HG02885 (cell line): ENCODE measurements around the gene FREM1.

Experiments used
- ATAC-seq: cut with Tn5 transposase; IDR thresholded peaks from one replicate; pipeline ENCODE4 v1.9.1; 2021; ENCODE audit warnings: mild to moderate bottlenecking; ENCODE audit not compliant: unreplicated experiment, poor library complexity

Gene FREM1

DNA sequence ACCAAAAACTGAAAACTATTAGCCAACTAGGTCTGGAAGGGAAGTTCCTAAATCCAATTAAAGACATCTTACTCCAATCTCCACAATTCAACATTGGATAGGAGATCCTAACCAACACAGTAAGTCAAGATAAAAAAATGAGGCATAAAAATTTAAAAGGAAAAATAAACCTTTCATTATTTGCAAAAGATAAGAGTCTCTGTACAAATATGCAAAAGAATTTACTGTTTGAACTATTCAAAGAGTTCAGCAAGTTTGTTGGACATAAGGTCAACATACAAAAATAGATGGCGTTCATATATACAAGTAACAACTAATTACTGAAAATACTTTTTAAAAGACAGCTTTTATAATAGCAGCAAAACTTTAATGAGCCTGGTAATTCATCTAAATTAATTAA is 3.1 kb upstream of the FREM1 start:
- ATAC-seq, result no peak

DNA sequence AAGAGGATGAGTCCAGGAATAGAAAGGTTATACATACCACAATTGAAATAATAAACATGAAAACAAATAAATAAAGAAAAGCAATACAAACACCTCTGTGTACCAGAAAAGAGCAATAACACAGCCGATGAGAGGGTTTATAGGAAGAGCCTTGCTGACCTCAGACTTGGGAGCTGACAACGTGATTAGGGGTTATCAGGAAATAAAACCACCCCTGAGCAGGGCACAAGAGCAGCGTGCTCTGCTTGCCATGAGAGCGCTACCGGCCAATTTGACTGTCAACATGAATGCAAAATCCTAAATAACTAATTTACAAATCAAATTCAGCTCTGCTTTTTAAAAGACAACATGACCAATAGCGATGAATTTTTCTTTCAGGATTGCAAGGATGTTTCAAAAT is 2.6 kb upstream of the FREM1 start:
- ATAC-seq, result no peak

DNA sequence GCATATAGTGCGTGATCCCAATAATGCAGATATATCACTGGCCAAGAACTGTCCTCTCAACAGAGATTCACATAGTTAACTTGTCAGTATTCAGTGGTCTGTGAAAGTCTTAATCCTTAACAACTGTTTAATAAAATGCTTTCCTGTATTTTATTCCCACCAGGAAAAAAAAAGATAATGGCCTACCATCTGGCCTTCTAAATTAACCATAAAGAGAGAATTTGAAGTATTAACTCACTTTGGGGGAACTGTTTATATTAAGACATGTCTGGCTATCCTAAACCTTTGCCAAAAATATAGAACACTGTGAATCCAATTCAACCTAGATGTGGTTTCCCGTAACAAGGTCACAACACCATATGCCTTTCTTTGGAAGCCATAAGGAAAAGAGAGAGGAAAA is 818 bp upstream of the FREM1 start:
- ATAC-seq, result no peak

DNA sequence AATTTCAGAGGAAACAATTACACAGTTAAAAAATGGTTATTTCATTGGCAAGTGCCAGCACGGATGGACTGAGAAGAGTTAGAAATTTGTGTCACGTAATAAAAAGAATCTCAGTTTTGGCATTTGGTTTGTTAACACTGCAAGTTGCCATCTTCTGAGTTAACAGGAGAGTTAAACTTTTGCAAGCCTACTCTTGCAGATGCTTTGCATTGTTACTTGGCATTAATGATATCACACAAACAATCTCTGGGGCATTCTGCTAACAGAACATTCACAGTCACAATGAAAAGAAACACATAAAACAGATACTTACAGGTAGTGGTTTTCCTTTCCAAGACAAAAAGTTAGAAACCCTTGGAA is 647 bp downstream of the FREM1 start:
- no peak for ATAC-seq

DNA sequence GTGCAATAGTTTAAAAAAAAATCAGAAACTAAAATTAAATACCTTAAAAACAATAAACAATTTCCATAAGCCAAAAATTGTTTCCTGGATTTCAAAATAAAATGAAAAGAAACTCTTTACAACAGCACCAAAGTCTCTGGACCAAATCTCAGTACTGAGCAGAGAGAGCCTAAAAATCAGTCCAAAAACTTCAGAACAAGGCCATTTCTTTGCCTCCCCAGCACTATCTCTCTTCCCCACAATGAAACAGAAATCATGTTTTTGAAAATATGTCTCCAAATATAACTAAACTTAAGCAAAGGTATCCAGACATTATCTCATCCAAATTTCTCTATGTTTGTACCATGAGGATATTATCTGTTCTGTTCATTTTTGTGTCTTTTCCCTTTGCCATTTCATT is 1.0 kb downstream of the FREM1 start:
- no peak for ATAC-seq

DNA sequence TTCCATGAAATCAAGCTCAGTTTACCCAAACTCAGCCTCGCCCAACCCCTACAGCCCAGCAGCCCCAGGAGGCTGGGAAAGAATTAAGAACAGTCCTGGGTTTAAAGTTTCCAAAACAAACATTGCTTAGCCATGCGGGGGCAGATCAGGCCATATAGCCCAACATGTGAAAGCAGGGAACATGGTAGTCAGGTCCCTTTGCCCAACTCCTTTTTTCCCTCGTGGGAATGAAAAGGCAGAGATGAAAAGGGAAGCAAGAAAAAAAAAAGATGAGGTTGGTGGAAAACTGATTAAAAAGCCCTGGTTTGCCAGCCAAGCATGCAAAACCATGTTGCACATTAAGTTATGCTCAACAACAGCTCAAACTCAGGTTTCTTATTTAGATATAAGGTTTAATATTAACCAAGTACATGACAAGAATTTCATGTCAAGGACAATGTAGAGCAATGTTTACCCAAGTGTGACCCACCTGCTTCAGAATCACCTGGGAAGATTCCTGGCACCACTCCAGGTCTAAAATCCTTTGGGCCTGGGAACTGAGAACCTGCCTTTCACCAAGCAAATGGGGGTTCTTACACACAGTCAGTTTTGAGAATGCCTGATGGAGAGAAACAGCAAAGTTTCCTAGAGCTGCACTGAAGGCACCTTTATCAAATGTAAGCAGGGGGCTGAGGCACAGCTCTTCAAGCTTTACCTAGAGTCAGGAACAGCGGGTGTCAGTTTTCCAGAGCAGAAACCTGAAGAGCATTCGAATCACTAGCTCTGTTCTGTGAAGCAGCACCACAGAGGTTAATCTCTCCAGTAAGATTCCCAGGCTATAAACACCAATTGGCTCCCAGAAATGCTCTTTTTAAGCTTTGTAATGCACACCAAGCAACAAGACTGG is 1.7 kb downstream of the FREM1 start:
- no peak for ATAC-seq

DNA sequence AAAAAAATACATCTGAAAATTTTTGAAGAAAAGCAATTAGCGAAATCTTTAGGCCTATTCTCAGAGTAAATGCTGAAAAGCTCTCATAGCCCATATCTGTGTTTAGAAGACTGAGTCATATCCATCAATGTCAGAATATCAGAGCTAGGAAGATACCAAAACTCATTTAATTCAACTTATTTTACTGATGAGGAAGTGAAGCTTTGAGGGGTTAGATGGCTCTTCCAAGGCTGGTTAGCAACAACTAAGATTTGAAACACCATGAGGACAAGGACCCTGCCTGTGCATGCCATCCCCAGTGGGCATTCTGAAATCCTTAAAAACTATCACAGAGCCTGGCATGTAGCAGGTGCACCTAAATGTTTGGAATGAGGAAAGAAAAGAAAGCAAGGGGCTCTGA is 2.5 kb downstream of the FREM1 start:
- ATAC-seq, result no peak

DNA sequence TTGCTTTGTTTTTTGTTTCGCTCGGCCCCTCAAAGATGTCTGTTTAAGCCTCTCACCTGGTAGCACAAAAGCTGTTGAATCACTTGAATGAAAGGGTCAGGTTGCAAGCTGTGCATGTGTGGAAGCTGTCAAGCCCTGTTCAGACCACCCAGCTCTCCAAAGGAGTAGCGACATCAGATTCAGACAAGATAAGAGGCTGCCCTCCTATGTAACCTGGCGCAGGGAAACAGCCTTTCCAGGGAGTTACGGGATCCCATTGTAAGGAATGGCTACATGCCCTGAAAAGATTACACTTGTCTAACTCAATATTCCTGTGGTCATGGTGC is 2.9 kb downstream of the FREM1 start:
- ATAC-seq, result no peak

DNA sequence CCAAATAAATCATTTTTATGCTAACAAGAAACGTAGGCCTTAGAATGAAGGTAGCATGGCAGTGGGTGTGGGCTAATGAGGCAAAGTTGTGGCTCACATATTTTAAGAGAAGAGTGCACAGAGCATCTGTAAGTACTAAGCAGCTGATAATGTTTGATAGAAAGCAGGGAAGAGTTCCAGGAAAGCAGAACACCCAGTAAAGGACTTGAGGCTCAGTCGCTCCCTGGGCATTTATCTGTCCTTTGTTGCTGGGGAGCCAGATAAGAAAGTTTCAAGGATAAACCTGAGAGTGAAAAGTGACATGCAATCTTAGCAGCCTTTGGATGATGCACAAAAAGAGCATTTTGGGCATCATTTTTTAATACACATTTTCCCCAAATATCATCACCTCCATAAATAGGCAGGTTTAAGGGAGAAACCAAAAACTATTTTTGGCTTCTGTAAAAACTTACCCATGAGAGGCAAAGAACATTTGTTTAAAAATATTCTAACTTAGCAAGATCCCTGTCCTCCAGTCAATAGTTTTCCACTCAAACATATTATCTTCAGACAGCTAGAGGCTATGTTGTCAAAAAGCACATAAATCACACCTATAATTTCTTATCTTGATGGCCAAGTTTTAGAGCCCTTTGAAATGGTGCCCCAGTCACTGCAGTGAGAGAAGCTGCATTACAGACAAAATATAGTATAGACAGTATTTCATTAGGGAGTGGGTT is 3.4 kb downstream of the FREM1 start:
- ATAC-seq, result no peak

DNA sequence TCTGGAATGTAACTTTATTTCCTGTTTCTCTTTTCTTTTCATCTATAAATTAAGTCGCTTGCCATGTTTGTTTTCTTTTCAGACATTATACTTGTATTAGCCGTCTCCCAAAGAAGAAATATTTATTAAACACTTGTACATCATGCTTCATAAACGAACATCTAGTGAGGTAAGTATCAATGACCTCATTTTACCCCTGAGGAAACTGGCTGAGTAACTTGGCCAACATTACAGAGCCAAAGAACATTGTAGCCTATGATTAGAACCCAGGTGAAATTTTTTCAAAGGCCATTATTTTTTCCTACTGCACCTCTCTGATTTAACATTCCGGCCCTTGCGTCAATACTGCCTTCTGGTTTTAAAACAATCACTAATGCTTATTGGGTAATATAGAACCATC is 4.2 kb downstream of the FREM1 start:
- ATAC-seq, result no peak

DNA sequence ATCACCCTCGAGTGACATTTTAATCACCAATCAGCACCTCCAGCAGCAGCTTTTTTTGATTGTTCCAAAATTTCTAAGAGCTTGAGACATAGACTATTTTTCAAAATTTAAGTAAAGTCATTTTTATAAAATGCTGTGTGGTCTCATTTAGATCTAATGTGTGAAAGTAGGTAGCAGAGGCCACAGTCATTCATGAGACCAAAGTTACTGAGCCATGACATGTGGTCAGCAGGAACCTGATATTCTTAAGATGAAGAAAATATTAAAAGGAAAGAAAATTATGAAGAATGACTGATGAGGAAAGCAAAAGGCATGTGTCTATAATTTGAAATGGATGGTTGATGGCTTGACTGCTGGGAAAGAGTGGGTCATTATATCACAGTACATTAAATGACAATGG is 7.2 kb downstream of the FREM1 start:
- ATAC-seq, result no peak

DNA sequence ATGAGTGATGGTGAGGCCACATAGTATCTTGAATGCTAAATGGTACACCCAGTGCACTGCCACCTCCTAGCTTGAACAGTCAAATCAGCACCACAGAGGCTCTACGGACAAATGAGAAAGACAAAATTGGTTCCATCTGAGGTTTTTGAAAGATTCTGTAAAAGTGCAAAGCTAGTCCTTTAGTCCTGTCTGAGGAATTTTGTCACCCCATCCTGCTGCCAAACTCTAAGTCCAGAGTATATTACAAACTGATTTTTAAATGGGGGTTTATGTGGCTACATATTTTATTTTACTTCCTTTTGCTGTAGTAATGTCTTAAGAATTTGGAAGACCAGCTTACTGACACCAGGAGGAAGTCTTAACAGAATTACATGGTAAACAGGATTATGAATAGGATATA is 7.7 kb downstream of the FREM1 start:
- no peak for ATAC-seq

DNA sequence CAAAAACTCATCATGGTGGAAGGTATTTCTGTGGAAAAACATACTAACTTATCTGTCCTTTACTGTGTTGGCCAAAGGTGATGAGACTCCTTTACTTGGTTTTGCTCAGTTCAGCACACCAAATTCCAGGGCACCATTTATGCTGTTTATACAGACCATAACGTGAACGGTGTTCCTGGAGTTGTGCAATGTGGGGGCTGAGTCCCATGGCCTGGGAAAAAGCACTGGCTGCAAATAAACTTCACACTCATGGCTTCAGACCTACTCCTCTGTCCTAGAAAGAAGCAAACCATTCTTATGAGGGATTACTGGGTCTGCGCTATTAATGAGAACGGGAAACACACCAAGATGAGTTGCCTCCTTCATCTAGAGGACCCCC is 10.4 kb downstream of the FREM1 start:
- ATAC-seq, result no peak

DNA sequence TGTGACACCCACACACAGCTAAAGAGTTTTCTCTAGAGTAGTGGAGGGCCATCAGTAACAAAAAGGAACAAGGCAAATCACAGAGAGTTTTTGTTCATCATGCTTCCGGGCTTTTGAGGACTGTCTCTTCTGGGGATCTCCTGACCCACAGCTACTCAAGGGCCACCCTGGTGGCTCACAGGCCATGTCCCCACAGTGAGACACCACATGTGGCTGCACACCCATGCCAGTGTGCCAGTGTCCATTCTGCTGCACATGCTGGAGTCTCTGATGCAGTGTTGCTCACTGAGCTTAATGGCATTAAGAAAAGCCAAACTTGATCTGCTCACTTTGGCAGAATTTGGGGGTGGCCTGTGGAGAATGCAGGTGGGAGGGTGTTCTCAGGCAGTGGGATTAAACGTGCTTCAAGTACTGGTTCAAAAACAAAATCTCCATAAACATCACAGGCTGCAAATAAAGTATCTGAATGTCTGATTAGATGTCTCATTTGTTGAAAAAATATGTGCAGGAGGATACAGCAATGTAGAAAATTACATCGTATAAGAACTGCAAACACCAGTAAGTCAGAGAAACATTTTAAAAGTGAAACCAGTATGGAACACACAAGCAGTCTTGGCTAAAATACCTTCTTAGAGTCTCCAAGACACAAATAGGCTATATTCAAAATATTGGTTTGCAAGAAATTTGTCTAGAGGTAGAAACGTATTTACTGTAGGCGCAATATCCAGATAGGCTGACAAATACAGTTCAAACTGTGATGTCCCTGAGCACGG is 11.0 kb downstream of the FREM1 start:
- ATAC-seq, result no peak

DNA sequence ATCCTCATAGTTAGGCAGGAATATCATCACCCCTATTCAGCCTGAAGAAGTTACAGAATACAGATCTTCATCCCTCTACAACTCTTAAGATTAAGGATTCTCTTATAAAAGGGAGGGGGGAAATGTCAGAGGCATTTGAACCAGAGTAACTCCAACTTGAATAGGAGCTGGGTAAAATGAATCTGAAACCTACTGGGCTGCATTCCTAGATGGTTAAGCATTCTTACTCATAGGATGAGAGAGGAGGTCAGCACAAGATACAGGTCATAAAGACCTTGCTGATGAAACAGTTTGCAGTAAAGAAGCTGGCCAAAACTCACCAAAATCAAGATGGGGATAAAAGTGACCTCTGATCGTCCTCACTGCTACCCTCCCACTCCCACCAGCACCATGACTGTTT is 14.4 kb downstream of the FREM1 start:
- ATAC-seq, result no peak

DNA sequence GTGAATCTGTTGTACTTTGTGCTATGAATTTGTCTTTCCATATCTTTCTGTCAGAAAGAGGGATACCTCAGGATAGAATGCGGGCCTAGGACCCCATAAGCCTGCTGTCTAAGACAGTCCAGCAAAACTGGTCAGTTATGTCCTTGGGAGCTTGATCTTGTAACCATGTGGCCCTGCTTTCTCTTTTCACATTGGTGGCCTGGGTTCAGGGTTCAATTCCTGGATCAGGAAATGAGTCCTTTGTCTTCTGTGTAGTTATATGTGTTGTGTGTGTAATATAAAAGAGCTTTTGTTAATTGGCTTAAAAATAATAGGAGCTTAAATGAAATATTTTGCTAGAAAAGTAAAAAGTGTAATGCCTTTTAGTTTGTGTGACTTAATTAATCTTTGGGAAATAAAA is 16.9 kb downstream of the FREM1 start:
- ATAC-seq, result no peak

DNA sequence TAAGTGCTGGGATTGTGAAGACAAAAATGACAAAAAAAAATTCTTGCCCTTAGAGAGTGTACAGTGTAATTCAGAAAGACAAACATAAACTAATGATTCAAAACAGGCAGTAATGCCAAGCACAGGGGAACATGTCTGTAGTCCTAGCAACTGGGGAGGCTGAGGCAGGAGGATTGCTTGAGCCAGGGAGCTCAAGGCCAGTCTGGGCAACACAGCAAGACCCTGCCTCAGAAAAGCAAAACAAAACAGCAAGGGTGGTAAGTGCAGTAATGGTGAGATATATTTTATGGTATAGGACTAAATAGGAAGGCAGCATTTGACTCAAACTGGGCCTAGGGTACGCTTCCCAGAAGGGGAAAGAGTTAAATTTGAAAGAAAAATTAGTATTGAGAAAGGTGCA is 18.9 kb downstream of the FREM1 start:
- ATAC-seq, result no peak

DNA sequence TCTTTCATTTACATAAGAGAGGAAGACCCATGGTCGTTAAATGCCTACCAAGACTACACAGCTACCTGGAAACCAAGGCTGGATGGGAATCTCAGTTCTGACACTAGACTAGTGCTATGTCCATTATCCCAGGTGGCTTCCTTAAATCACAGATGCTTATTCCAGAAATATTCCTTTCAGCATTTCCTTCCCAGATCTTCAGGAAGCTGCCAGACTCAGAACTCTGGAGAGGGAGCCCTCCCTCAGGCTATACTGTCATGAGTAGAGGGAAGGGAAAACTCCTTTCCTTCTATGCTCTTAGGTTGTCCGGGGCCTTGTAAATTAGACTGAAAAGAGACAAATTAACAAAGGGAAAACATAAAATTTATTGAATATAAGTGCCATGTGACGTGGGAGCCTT is 20.8 kb downstream of the FREM1 start:
- ATAC-seq, result no peak

DNA sequence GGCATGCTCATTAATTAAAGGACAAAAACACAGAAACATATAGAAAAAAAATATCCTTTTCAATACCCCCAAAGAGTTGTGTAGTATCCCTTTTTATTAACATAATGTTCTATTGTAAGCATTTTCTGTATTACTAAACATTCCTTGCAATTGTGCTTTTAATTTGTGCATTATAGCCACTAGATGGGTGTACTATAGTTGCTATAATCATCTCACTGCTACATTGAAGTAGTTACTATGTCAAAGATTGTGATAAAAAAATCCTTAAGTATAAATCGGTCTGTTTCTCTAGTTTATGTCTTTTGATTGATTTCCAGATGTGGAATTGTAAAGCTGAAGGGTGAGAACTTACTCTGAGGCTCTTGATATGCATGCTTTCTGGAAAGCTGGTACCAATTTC is 21.4 kb downstream of the FREM1 start:
- no peak for ATAC-seq

DNA sequence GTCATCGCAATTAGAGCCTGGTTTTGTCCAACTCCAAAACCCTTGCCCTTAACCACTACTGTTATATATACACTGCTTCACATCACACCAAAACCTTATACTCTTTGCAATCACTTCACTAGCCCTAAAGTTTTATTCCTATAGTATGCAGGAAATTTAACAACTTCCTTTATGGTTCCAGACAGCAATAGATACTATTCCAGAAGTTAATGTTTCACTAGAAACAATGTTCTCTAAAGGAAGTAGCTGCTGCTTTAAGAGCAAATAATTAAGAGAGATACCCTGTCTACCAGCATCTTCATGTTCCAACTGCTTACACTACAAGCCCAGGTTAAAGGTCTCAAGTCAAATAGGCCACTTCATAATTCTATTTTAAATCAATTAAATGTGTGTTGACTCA is 22.0 kb downstream of the FREM1 start:
- no peak for ATAC-seq

DNA sequence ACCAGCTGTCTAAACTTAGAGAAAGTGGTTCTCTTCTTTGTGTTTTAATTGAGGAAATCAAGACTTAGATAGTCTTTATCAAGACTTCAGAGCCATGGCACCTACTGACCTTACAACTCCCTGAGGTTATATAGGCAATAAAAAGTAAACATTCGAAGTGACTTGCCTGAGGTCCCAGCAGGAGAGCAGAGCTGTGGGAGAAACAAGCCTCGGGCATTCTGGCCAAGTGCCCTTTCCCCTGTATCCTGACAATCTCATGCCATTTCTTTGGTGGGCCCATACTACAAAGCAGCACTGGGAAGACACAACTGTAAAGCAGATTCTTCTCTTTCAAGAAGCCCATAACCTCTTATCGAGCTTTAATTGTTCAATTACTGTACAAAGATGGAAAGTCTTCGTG is 23.1 kb downstream of the FREM1 start:
- ATAC-seq, result no peak
